ENCODE measurements around the gene TRAF6.

DNA sequence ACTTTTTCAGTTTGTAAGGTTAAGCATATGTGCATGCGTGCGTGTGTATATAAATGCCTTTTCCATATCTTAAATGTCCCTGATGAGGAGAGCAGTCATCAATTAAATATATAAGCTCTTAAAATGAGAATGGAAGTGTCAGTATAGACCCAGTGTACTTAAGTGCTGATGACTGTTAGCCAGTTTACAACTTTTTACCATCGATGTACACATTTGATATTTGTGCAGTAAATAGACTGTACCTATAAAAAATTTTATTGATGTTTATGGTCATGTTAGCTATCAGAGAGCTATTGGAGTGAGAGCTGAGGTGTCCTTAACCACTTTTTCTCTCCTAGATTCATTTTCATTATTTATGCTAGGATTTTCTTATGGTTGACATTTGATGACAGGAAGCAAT, 45.4 kb downstream of the TRAF6 start:
- TF ChIP-seq, protein P1, sequence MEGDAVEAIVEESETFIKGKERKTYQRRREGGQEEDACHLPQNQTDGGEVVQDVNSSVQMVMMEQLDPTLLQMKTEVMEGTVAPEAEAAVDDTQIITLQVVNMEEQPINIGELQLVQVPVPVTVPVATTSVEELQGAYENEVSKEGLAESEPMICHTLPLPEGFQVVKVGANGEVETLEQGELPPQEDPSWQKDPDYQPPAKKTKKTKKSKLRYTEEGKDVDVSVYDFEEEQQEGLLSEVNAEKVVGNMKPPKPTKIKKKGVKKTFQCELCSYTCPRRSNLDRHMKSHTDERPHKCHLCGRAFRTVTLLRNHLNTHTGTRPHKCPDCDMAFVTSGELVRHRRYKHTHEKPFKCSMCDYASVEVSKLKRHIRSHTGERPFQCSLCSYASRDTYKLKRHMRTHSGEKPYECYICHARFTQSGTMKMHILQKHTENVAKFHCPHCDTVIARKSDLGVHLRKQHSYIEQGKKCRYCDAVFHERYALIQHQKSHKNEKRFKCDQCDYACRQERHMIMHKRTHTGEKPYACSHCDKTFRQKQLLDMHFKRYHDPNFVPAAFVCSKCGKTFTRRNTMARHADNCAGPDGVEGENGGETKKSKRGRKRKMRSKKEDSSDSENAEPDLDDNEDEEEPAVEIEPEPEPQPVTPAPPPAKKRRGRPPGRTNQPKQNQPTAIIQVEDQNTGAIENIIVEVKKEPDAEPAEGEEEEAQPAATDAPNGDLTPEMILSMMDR (CRISPR knock-in tag; IDR thresholded peaks at IDR 0.05) = no peak
- TF ChIP-seq, protein P2, sequence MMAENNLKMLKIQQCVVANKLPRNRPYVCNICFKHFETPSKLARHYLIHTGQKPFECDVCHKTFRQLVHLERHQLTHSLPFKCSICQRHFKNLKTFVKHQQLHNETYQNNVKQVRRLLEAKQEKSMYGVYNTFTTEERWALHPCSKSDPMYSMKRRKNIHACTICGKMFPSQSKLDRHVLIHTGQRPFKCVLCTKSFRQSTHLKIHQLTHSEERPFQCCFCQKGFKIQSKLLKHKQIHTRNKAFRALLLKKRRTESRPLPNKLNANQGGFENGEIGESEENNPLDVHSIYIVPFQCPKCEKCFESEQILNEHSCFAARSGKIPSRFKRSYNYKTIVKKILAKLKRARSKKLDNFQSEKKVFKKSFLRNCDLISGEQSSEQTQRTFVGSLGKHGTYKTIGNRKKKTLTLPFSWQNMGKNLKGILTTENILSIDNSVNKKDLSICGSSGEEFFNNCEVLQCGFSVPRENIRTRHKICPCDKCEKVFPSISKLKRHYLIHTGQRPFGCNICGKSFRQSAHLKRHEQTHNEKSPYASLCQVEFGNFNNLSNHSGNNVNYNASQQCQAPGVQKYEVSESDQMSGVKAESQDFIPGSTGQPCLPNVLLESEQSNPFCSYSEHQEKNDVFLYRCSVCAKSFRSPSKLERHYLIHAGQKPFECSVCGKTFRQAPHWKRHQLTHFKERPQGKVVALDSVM (CRISPR knock-in tag; IDR thresholded peaks at IDR 0.05) = no peak
- TF ChIP-seq ZNF670 (CRISPR knock-in tag; IDR thresholded peaks at IDR 0.05; ENCODE audit: borderline replicate concordance) = no peak
- TF ChIP-seq POLR2AphosphoS5 (IDR thresholded peaks at IDR 0.05; ENCODE audit: low read depth, low read length) = no peak
- TF ChIP-seq KDM1A (CRISPR knock-in tag; IDR thresholded peaks at IDR 0.05) = no peak
- TF ChIP-seq ZNF788 (CRISPR knock-in tag; IDR thresholded peaks at IDR 0.05; ENCODE audit: borderline replicate concordance) = no peak
- TF ChIP-seq CBX1 (IDR thresholded peaks at IDR 0.05; ENCODE audit: low read depth) = no peak
- no peak for TF ChIP-seq U2AF2 (IDR thresholded peaks at IDR 0.05; ENCODE audit: low read depth, low read length)
- TF ChIP-seq ISX (CRISPR knock-in tag; conservative IDR thresholded peaks at IDR 0.05) = no peak
- TF ChIP-seq NFYB (CRISPR knock-in tag; IDR thresholded peaks at IDR 0.05) = no peak

All from HepG2 (cell line).